ENCODE results near the gene RAD51B. TPM values are rescaled to one million over a fixed set of nuclear protein-coding genes. Genes with fewer than 3 reads are reported as not detected.

RAD51B gene
- polyA plus RNA-seq, 3 donors, result 2.4 to 4.9 (median 3.3) TPM

DNA sequence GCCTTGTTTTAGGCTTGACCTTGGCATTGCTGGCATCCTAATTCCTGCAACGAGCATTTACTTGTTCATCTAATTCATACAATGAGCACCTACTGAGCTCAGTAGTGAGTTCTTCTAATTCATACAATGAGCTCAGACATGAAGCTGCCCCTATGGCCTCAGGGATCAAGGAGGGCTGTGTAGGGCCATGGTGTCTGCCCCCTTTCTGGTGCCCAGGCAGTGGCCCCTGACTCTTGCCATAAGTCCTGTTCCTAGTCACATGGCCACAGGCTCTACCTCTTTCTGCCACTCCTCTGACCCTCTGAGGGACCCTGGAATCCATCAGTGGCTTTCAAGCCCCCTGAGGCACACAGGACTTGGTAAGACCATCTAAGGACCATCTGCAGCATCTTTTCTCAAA, 824.5 kb downstream of the RAD51B start:
- 82 to 90% (median 88%) methylated on average over 1 of the region's 1 CpG for WGBS, 3 donors
- H3K27ac ChIP-seq (ENCODE audit: low read depth, low read length), result no peak overlapping the region

- H3K27ac ChIP-seq (ENCODE audit: low read depth, low read length), result no peak overlapping the region
- 81 to 86% (median 83%) methylated on average over 2 of the region's 2 CpGs for WGBS, 3 donors
Observed at GRCh38 chr14:68645371-68645770, 825.8 kb downstream of the RAD51B start.

GRCh38 chr14:68649476-68650189, 830.1 kb downstream of the RAD51B start:
- 81 to 95% (median 87%) methylated on average over 7 of the region's 7 CpGs for WGBS, 3 donors
- no peak overlapping the region for H3K27ac ChIP-seq (ENCODE audit: low read depth, low read length)

GRCh38 chr14:68650404-68650994, 830.9 kb downstream of the RAD51B start:
- no peak overlapping the region for H3K27ac ChIP-seq (ENCODE audit: low read depth, low read length)

DNA sequence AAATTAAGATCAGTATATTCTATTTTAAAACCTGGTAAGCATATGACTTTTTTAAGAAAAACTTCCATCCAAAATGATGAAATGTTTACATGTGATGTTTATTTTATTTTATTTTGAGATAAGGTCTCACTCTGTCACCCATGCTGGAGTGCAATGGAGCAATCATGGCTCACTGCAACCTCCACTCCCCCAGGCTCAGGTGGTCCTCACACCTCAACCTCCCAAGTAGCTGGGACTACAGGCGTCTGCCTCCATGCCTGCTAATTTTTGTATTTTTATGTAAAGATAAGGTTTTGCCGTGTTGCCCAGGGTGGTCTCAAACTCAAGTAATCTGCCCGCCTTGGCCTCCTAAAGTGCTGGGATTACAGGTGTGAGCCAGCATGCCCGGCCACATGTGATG, 831.5 kb downstream of the RAD51B start:
- H3K27ac ChIP-seq (ENCODE audit: low read depth, low read length), result no peak overlapping the region

DNA sequence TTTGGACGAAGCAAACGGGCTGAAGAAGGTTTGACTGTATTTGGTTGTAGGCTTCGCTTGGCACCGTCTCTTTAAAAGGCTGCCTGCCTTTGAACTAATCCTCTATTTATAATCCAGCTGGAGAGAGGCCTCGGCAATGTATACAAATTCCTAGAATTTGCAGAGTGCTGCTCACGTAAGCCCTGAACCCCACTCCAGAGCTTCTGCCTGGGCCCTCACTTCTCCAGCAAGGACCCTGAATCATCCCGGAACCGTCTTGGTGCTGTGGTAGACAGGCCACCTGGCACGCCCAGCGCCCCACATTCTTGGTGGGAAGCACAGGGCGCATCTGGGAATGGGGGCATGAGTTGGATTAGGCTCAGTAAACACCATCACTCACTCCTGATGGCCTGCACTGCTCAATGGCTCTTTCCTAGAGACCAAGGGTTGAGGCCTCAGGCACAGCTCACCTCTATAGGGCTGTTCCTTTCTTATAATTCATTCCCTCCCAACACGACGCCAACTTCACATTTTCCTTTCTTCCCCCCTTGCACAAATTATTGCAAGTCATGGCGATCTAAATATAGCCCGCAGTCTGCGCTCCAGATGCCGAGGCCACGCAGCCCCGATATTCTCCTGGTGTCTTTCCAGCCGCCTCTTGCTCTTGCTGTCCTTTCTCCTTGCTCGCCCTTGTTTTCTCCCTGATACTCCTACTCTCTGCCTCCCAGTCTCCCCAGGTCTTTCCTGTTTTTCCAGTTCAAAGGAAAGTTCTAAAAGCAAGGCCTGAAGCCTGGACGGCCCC, 832.3 kb downstream of the RAD51B start:
- no peak overlapping the region for H3K27ac ChIP-seq (ENCODE audit: low read depth, low read length)
- 68 to 81% (median 74%) methylated on average over 22 of the region's 22 CpGs for WGBS, 3 donors

More for the DNA sequence above, 831.5 kb downstream of the RAD51B start:
- WGBS, 3 donors, result 88 to 96% (median 93%) methylated on average over 4 of the region's 4 CpGs

DNA sequence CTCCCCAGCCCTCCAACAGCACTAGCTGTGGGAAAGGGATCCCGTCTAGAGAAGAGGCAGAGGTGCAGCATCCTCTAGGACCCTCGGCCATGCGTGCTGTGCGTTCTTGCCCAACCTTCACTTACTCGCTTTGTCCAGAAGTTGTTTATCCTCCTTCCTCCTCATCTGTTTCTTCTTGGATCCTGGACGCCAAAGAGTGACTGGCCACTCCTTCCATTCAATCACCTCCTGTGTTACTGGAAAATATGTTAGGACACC, 832.8 kb downstream of the RAD51B start:
- WGBS, 3 donors, result 83 to 96% (median 94%) methylated on average over 6 of the region's 6 CpGs
- H3K27ac ChIP-seq (ENCODE audit: low read depth, low read length), result no peak overlapping the region

DNA sequence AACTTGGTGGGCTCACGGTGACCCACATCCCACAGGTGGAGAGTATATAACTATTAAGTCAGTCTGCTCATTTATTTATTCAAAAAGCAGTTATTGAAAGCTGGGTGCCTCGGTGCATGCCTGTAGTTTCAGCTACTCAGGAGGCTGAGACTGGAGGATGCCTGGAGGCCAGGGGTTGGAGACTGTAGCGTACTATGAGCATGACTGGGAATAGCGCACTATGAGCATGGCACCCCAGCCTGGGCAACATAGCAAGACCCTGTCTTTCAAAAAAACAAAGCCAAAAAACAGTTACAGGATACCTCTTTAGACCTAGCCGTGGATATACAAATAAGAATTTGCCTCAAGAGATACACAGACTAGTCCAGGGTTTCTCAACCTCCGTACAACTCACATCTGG, 833.5 kb downstream of the RAD51B start:
- no peak overlapping the region for H3K27ac ChIP-seq (ENCODE audit: low read depth, low read length)
- WGBS, 3 donors, result 89 to 98% (median 97%) methylated on average over 6 of the region's 6 CpGs

DNA sequence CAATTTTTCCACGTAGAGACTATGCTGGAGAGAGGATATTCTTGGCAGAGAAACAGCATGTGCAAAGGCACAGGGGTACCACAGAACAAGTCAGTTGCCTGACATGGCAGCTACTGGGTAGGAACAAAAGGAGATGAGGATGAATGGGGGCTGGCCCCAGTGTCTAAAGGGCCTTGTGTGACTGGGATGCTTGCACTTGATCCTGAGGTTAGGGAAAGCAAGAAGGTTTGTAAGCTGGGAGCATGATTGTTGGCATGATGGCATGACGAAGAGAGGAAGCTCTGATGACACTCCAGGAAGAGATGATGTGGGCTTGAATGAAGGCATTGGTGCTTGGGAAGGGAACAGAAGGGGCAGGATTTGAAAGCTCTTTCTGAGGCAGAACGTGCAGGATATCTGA, 834.2 kb downstream of the RAD51B start:
- H3K27ac ChIP-seq (ENCODE audit: low read depth, low read length), result no peak overlapping the region
- 83 to 94% (median 89%) methylated on average over 3 of the region's 3 CpGs for WGBS, 3 donors

- H3K27ac ChIP-seq (ENCODE audit: low read depth, low read length), result no peak overlapping the region
- WGBS, 3 donors, result 54 to 68% (median 58%) methylated on average over 9 of the region's 9 CpGs
Observed at GRCh38 chr14:68654471-68654941, 834.9 kb downstream of the RAD51B start.

GRCh38 chr14:68655021-68655831, 835.6 kb downstream of the RAD51B start:
- 56 to 73% (median 66%) methylated on average over 19 of the region's 19 CpGs for WGBS, 3 donors
- no peak overlapping the region for H3K27ac ChIP-seq (ENCODE audit: low read depth, low read length)

DNA sequence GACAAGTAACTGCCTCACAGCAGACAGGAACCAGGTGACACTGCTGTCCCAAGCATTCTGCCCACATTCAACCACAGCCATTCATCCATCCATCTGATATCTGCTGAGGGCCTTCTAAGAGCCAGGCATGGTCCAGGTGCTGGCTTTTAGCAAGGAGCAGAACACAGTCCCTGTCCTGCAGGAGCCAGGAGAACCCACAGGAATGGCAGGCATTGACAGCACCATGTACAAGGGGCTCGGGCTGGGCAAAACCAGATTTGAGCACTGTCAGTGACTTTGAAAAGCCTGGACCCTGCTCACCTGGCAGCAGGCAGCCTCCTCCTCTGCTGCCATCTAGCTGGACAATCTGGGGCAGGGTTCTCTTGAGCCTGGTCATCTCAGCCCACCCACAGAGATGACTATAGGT, 836.3 kb downstream of the RAD51B start:
- 71 to 92% (median 88%) methylated on average over 1 of the region's 1 CpG for WGBS, 3 donors
- no peak overlapping the region for H3K27ac ChIP-seq (ENCODE audit: low read depth, low read length)

DNA sequence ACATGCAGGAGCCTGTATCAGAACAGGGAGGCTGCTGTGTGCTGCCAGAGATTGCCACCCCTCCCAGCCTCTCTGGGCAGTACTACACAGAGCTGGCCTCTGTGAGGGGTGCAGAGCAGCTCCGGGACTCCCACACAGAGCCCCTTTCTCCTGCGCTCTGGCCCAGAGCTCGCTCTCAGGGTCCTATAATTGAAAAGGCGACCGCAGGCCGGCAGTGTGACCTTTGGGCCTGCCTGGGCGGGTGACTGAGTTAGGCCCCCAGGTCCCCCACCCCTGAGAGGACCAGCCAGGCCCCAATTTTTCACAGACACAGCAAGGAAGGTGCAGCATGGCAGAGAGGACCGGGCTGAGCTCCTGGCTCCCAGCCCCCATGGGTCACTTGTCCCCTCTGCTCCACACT, 836.9 kb downstream of the RAD51B start:
- H3K27ac ChIP-seq (ENCODE audit: low read depth, low read length), result no peak overlapping the region
- WGBS, 3 donors, result 93 to 95% (median 93%) methylated on average over 8 of the region's 8 CpGs

- 97 to 99% (median 99%) methylated on average over 4 of the region's 4 CpGs for WGBS, 3 donors
- no peak overlapping the region for H3K27ac ChIP-seq (ENCODE audit: low read depth, low read length)
Observed at GRCh38 chr14:68657300-68658028, 837.9 kb downstream of the RAD51B start.

GRCh38 chr14:68658029-68658509, 838.5 kb downstream of the RAD51B start:
- H3K27ac ChIP-seq (ENCODE audit: low read depth, low read length), result no peak overlapping the region
- WGBS, 3 donors, result 84 to 97% (median 90%) methylated on average over 8 of the region's 8 CpGs

GRCh38 chr14:68658943-68659931, 839.7 kb downstream of the RAD51B start:
- H3K27ac ChIP-seq (ENCODE audit: low read depth, low read length), result no peak overlapping the region
- 54 to 75% (median 64%) methylated on average over 20 of the region's 20 CpGs for WGBS, 3 donors

DNA sequence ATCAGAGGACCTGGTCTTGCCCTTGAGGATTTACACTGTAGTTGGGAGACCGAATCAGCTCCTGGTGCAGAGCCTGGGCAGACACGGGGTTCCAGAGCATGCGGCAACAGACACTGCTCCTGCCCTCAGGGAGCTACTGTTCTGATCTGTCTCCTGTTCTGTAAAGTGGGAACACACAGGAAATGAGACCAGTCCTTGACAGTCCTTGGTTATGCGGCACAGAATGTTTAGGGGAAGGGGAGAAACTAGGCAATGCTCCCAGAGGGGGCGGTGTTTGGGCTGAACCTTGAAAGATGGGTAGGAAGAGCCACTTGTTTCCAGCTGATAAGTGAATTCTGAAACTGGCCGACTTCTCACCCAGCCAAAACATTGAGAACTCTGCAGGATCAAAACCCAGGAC, 840.9 kb downstream of the RAD51B start:
- H3K27ac ChIP-seq (ENCODE audit: low read depth, low read length), result no peak overlapping the region
- 95 to 99% (median 97%) methylated on average over 6 of the region's 6 CpGs for WGBS, 3 donors

Data from adipose tissue (tissue), 3 donors.